DND-41 (cell line): ENCODE data around the gene CSRP3.

Source experiments
- ATAC-seq: fragments of 200-7000 bp; cut with Tn5 transposase; 3 replicates; pipeline ENCODE4 v1.9.1; 2021; ENCODE audit warnings: low read depth; ENCODE audit not compliant: insufficient read depth
- DNase-seq: peaks from one replicate; pipeline ENCODE4 v3.0.0-alpha.2; 2020
- H2AFZ ChIP-seq: 2 replicates; pipeline ENCODE4 v1.6.0; 2012; ENCODE audit warnings: low read depth, low read length
- H3K27ac ChIP-seq: 2 replicates; pipeline ENCODE4 v1.5.1; 2012; ENCODE audit warnings: low read length, inconsistent platforms
- H3K27me3 ChIP-seq: fragments of 200-600 bp; sonication (generic); 2 replicates; pipeline ENCODE4 v1.6.0; 2012; ENCODE audit warnings: low read length, mild to moderate bottlenecking, inconsistent platforms; ENCODE audit not compliant: insufficient read depth, poor library complexity
- H3K36me3 ChIP-seq: 2 replicates; pipeline ENCODE4 v1.5.1; 2012; ENCODE audit warnings: low read length, inconsistent platforms; ENCODE audit not compliant: insufficient read depth
- H3K4me1 ChIP-seq: 2 replicates; pipeline ENCODE4 v1.5.1; 2012; ENCODE audit warnings: mild to moderate bottlenecking, low read length; ENCODE audit not compliant: insufficient read depth
- H3K4me2 ChIP-seq: 2 replicates; pipeline ENCODE4 v1.6.0; 2012; ENCODE audit warnings: mild to moderate bottlenecking, moderate library complexity, low read length, inconsistent platforms; ENCODE audit not compliant: insufficient read depth
- H3K4me3 ChIP-seq, 2 experiments: fragments of 200-600 bp in 1 of 2; shearing (Covaris generic) in 1 of 2; 2 replicates each; pipeline ENCODE4 v1.5.1; 2012 to 2016; ENCODE audit warnings: inconsistent platforms in 2 of 2, low read length in 2 of 2, mild to moderate bottlenecking in 2 of 2, low read depth in 1 of 2, moderate library complexity in 1 of 2
- H3K79me2 ChIP-seq: 2 replicates; pipeline ENCODE4 v1.6.0; 2012; ENCODE audit warnings: low read length, inconsistent platforms; ENCODE audit not compliant: insufficient read depth
- H3K9ac ChIP-seq: 2 replicates; pipeline ENCODE4 v1.6.0; 2012; ENCODE audit warnings: low read depth, mild to moderate bottlenecking, inconsistent platforms, low read length, moderate library complexity
- H3K9me3 ChIP-seq: 2 replicates; pipeline ENCODE4 v1.5.1; 2012; ENCODE audit warnings: low read length, moderate library complexity, mild to moderate bottlenecking, inconsistent platforms; ENCODE audit not compliant: insufficient read depth, severe bottlenecking
- H4K20me1 ChIP-seq: 2 replicates; pipeline ENCODE4 v1.6.0; 2012; ENCODE audit warnings: low read length; ENCODE audit not compliant: insufficient read depth
- EZH2 ChIP-seq: IDR thresholded peaks from 3 replicates; pipeline ENCODE4 v1.6.1; 2012; ENCODE audit warnings: borderline replicate concordance, low read depth, mild to moderate bottlenecking, moderate library complexity, low read length, inconsistent platforms; ENCODE audit not compliant: severe bottlenecking
- TF ChIP-seq, protein P1 (sequence below): IDR thresholded peaks from 2 replicates; pipeline ENCODE4 v1.5.1; 2012; ENCODE audit warnings: borderline replicate concordance, low read length, moderate library complexity, mild to moderate bottlenecking; ENCODE audit not compliant: poor library complexity, severe bottlenecking; ENCODE audit errors: extremely low read depth

The CSRP3 gene

DNA sequence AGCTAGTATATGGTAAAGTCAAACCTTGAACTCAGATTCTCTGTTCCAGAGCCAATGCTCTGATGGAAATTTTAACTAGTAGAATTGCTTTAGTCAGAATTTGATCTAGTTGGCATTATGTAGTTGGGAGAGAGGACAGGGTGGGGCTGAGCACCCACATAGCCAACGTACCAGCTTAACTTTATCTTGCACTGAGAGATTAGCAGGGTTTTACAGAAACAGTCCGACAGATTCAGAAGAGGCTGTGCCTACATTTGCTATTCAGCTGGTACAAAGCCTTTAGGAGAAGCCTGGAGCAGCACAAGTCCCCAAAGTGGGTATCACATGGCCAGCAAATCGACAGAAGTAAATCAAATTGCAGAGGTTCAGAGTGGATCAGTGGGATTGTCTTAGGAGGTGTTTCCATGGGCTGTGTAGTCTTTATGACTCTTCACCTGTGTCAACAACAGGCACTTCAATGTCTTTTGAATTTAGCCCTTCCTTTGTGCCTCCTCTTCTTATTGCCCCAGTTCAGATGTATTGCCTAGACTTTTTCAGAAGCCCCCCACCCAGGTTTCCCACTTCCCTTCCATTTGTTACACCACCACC, 7.3 kb upstream of the CSRP3 start:
- Histone ChIP-seq H3K4me1 (no peaks in the 10 kb centered on the region), H3K4me3 (no peak overlapping the region), H3K9me3 (no peaks in the 10 kb centered on the region), H3K27me3 (peaks cover 9% of the 10 kb centered on the region), H4K20me1 (no peaks in the 10 kb centered on the region), H3K9ac (no peak overlapping the region), H3K27ac (no peak overlapping the region), H3K36me3 (no peaks in the 10 kb centered on the region), H3K4me2 (no peak overlapping the region), H3K79me2 (no peaks in the 10 kb centered on the region), H2AFZ (no peak overlapping the region)
- no peak for TF ChIP-seq EZH2
- TF ChIP-seq, protein P1, sequence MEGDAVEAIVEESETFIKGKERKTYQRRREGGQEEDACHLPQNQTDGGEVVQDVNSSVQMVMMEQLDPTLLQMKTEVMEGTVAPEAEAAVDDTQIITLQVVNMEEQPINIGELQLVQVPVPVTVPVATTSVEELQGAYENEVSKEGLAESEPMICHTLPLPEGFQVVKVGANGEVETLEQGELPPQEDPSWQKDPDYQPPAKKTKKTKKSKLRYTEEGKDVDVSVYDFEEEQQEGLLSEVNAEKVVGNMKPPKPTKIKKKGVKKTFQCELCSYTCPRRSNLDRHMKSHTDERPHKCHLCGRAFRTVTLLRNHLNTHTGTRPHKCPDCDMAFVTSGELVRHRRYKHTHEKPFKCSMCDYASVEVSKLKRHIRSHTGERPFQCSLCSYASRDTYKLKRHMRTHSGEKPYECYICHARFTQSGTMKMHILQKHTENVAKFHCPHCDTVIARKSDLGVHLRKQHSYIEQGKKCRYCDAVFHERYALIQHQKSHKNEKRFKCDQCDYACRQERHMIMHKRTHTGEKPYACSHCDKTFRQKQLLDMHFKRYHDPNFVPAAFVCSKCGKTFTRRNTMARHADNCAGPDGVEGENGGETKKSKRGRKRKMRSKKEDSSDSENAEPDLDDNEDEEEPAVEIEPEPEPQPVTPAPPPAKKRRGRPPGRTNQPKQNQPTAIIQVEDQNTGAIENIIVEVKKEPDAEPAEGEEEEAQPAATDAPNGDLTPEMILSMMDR, result no peak
- no peak for DNase-seq
- no peak for ATAC-seq

DNA sequence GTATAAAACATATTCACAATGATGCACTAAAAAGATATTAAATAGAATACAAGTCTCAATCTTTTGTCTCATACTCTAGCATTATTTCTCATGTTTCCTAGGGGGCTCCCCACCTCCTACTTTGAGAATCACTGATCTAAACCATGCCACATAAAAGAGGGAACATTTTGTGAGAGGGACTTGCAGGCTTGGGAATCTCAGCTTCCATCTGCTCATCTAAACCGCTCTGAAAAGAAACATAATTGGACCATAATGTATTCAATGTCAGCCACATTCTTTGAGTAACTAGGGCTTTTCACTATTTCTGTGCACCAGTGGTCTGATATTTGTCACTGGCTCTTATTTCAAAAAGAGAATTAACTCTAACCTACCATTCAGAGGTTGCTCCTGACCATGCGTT, 6.4 kb upstream of the CSRP3 start:
- ATAC-seq, result no peak
- Histone ChIP-seq H3K79me2 (no peaks in the 10 kb centered on the region), H4K20me1 (no peaks in the 10 kb centered on the region), H3K4me2 (no peak overlapping the region), H3K27ac (no peak overlapping the region), H3K9ac (no peak overlapping the region), H3K36me3 (no peaks in the 10 kb centered on the region), H2AFZ (no peak overlapping the region), H3K4me3 (no peak overlapping the region), H3K27me3 (peaks cover 9% of the 10 kb centered on the region), H3K4me1 (no peaks in the 10 kb centered on the region), H3K9me3 (no peaks in the 10 kb centered on the region)
- DNase-seq, result no peak
- no peak for TF ChIP-seq EZH2
- TF ChIP-seq, protein P1, result no peak

- no peaks in the 10 kb centered on the region for H3K79me2 ChIP-seq
- H3K4me3 ChIP-seq, result no peak overlapping the region
- no peak for ATAC-seq
- no peaks in the 10 kb centered on the region for H3K9me3 ChIP-seq
- no peak overlapping the region for H3K27ac ChIP-seq
- no peak overlapping the region for H3K9ac ChIP-seq
- H4K20me1 ChIP-seq, result no peaks in the 10 kb centered on the region
- no peaks in the 10 kb centered on the region for H3K36me3 ChIP-seq
- peaks cover 9% of the 10 kb centered on the region for H3K27me3 ChIP-seq
- no peak for TF ChIP-seq EZH2
- TF ChIP-seq, protein P1, result no peak
- H3K4me2 ChIP-seq, result no peak overlapping the region
- no peaks in the 10 kb centered on the region for H3K4me1 ChIP-seq
- H2AFZ ChIP-seq, result no peak overlapping the region
- DNase-seq, result no peak
Measured at GRCh38 chr11:19204836-19205235, 3.1 kb upstream of the CSRP3 start.
